ENCODE results near the gene CXCL12. TPM values are rescaled to one million over a fixed set of nuclear protein-coding genes. Genes with fewer than 3 reads are reported as not detected.

The CXCL12 gene
- total RNA-seq: not detected in 2 replicates

GRCh38 chr10:44385026-44385695 lies at the start of gene CXCL12:
CXCL12 (minus strand) TSS chr10:44385097; CDS start chr10:44385005, 92 bp downstream.
- Mint-ChIP-seq H3K4me1 (peaks cover 7% of the 10 kb centered on the region), H3K9me3 (no peaks in the 10 kb centered on the region), H3K4me3 (no peak within 1 kb of the TSS), H3K27me3 (peaks cover 29% of the 10 kb centered on the region), H3K27ac (no peak within 1 kb of the TSS), H3K36me3 (ENCODE audit: low read depth) (no peaks in the 10 kb centered on the region)
- ChIA-PET POLR2A (no interaction called here), CTCF (no interaction called here)
- ATAC-seq (ENCODE audit: low read depth) (no peak), DNase-seq (no peak)
- no peak for TF ChIP-seq CTCF (IDR thresholded peaks at IDR 0.05)
- intact Hi-C loops (cut with micrococcal nuclease): loop anchor here (5.0 kb wide), 1 partner anchor 472 kb away; no protein-coding TSS in a partner anchor

- intact Hi-C loops (cut with micrococcal nuclease): no loop called here
- TF ChIP-seq CTCF (IDR thresholded peaks at IDR 0.05): no peak
- H3K27ac Mint-ChIP-seq: no peak overlapping the region
- no peak for ATAC-seq (ENCODE audit: low read depth)
- POLR2A ChIA-PET: no interaction called here
- H3K4me1 Mint-ChIP-seq: no peaks in the 10 kb centered on the region
- H3K36me3 Mint-ChIP-seq (ENCODE audit: low read depth): no peaks in the 10 kb centered on the region
- no peak overlapping the region for H3K4me3 Mint-ChIP-seq
- CTCF ChIA-PET: no interaction called here
- H3K9me3 Mint-ChIP-seq: peaks cover 20% of the 10 kb centered on the region
- DNase-seq: no peak
- no peaks in the 10 kb centered on the region for H3K27me3 Mint-ChIP-seq
These were observed 42.6 kb upstream of the CXCL12 start for GRCh38 chr10:44427479-44427878.

- no peaks in the 10 kb centered on the region for H3K36me3 Mint-ChIP-seq (ENCODE audit: low read depth)
- no peaks in the 10 kb centered on the region for H3K27me3 Mint-ChIP-seq
- no peak overlapping the region for H3K27ac Mint-ChIP-seq
- no peaks in the 10 kb centered on the region for H3K4me1 Mint-ChIP-seq
- ATAC-seq (ENCODE audit: low read depth) (no peak), DNase-seq (no peak)
- H3K4me3 Mint-ChIP-seq: no peak overlapping the region
- intact Hi-C loops (cut with micrococcal nuclease): no loop called here
- H3K9me3 Mint-ChIP-seq: peaks cover 20% of the 10 kb centered on the region
- ChIA-PET POLR2A (no interaction called here), CTCF (no interaction called here)
- TF ChIP-seq CTCF (IDR thresholded peaks at IDR 0.05): no peak
These were observed 42.1 kb upstream of the CXCL12 start for GRCh38 chr10:44427037-44427436.

GRCh38 chr10:44426247-44427034 lies 41.5 kb upstream of the CXCL12 start:
- no peak for TF ChIP-seq CTCF (IDR thresholded peaks at IDR 0.05)
- Mint-ChIP-seq H3K36me3 (ENCODE audit: low read depth) (no peaks in the 10 kb centered on the region), H3K27ac (no peak overlapping the region), H3K4me3 (no peak overlapping the region), H3K4me1 (no peaks in the 10 kb centered on the region), H3K27me3 (no peaks in the 10 kb centered on the region), H3K9me3 (peaks cover 18% of the 10 kb centered on the region)
- no peak for ATAC-seq (ENCODE audit: low read depth)
- ChIA-PET CTCF (no interaction called here), POLR2A (no interaction called here)
- intact Hi-C loops (cut with micrococcal nuclease): no loop called here
- no peak for DNase-seq

- no peaks in the 10 kb centered on the region for H3K36me3 Mint-ChIP-seq (ENCODE audit: low read depth)
- H3K27ac Mint-ChIP-seq: no peak overlapping the region
- H3K4me3 Mint-ChIP-seq: no peak overlapping the region
- ATAC-seq (ENCODE audit: low read depth): no peak
- DNase-seq: no peak
- no peak for TF ChIP-seq CTCF (IDR thresholded peaks at IDR 0.05)
- H3K4me1 Mint-ChIP-seq: no peaks in the 10 kb centered on the region
- intact Hi-C loops (cut with micrococcal nuclease): no loop called here
- ChIA-PET CTCF (no interaction called here), POLR2A (no interaction called here)
- no peaks in the 10 kb centered on the region for H3K27me3 Mint-ChIP-seq
- H3K9me3 Mint-ChIP-seq: peaks cover 13% of the 10 kb centered on the region
These were observed 40.6 kb upstream of the CXCL12 start for GRCh38 chr10:44425466-44425865.
